Ishikawa (cell line): ENCODE measurements around the gene LMAN1L.

Experiments used
- CEBPB ChIP-seq: IDR thresholded peaks from 2 replicates; pipeline ENCODE4 v1.6.1; 2012
- CREB1 ChIP-seq: IDR thresholded peaks from 2 replicates; pipeline ENCODE4 v1.6.1; 2012; ENCODE audit warnings: low read depth
- EGR1 ChIP-seq: IDR thresholded peaks from 2 replicates; pipeline ENCODE4 v1.6.1; 2012
- EP300 ChIP-seq: IDR thresholded peaks from 2 replicates; pipeline ENCODE4 v1.6.1; 2012; ENCODE audit warnings: borderline replicate concordance
- FOXM1 ChIP-seq: IDR thresholded peaks from 2 replicates; pipeline ENCODE4 v1.6.1; 2012; ENCODE audit warnings: low read depth, borderline replicate concordance
- NFIC ChIP-seq: IDR thresholded peaks from 2 replicates; pipeline ENCODE4 v1.6.1; 2012
- RAD21 ChIP-seq: IDR thresholded peaks from 2 replicates; pipeline ENCODE4 v1.6.1; 2012; ENCODE audit warnings: low read depth
- TCF12 ChIP-seq: IDR thresholded peaks from 2 replicates; pipeline ENCODE4 v1.6.1; 2012; ENCODE audit warnings: low read depth
- TEAD4 ChIP-seq: IDR thresholded peaks from 2 replicates; pipeline ENCODE4 v1.6.1; 2012
- YY1 ChIP-seq: IDR thresholded peaks from 2 replicates; pipeline ENCODE4 v1.6.1; 2012; ENCODE audit warnings: low read depth
- ZBTB7A ChIP-seq: IDR thresholded peaks from 2 replicates; pipeline ENCODE4 v1.6.1; 2012; ENCODE audit warnings: low read depth
- TF ChIP-seq, protein P1 (sequence below): IDR thresholded peaks from 2 replicates; pipeline ENCODE4 v1.6.1; 2012
- TF ChIP-seq, protein P2 (sequence below): IDR thresholded peaks from 2 replicates; pipeline ENCODE4 v1.6.1; 2012; ENCODE audit warnings: low read depth, mild to moderate bottlenecking
- TF ChIP-seq, protein P3 (sequence below): IDR thresholded peaks from 2 replicates; pipeline ENCODE4 v1.6.1; 2012

LMAN1L gene

GRCh38 chr15:74794248-74794969 lies 18.2 kb upstream of the LMAN1L start:
- no peak for TF ChIP-seq FOXM1
- TF ChIP-seq, protein P1, sequence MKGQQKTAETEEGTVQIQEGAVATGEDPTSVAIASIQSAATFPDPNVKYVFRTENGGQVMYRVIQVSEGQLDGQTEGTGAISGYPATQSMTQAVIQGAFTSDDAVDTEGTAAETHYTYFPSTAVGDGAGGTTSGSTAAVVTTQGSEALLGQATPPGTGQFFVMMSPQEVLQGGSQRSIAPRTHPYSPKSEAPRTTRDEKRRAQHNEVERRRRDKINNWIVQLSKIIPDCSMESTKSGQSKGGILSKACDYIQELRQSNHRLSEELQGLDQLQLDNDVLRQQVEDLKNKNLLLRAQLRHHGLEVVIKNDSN: no peak
- TF ChIP-seq EP300: no peak
- no peak for TF ChIP-seq TCF12
- TF ChIP-seq YY1: no peak
- TF ChIP-seq CEBPB: no peak
- TF ChIP-seq TEAD4: no peak
- TF ChIP-seq, protein P2, sequence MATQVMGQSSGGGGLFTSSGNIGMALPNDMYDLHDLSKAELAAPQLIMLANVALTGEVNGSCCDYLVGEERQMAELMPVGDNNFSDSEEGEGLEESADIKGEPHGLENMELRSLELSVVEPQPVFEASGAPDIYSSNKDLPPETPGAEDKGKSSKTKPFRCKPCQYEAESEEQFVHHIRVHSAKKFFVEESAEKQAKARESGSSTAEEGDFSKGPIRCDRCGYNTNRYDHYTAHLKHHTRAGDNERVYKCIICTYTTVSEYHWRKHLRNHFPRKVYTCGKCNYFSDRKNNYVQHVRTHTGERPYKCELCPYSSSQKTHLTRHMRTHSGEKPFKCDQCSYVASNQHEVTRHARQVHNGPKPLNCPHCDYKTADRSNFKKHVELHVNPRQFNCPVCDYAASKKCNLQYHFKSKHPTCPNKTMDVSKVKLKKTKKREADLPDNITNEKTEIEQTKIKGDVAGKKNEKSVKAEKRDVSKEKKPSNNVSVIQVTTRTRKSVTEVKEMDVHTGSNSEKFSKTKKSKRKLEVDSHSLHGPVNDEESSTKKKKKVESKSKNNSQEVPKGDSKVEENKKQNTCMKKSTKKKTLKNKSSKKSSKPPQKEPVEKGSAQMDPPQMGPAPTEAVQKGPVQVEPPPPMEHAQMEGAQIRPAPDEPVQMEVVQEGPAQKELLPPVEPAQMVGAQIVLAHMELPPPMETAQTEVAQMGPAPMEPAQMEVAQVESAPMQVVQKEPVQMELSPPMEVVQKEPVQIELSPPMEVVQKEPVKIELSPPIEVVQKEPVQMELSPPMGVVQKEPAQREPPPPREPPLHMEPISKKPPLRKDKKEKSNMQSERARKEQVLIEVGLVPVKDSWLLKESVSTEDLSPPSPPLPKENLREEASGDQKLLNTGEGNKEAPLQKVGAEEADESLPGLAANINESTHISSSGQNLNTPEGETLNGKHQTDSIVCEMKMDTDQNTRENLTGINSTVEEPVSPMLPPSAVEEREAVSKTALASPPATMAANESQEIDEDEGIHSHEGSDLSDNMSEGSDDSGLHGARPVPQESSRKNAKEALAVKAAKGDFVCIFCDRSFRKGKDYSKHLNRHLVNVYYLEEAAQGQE: no peak
- TF ChIP-seq RAD21: no peak
- TF ChIP-seq EGR1: no peak
- TF ChIP-seq NFIC: no peak
- TF ChIP-seq, protein P3, sequence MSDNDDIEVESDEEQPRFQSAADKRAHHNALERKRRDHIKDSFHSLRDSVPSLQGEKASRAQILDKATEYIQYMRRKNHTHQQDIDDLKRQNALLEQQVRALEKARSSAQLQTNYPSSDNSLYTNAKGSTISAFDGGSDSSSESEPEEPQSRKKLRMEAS: no peak

- TF ChIP-seq FOXM1: no peak
Observed at GRCh38 chr15:74794970-74795349, 17.7 kb upstream of the LMAN1L start.

DNA sequence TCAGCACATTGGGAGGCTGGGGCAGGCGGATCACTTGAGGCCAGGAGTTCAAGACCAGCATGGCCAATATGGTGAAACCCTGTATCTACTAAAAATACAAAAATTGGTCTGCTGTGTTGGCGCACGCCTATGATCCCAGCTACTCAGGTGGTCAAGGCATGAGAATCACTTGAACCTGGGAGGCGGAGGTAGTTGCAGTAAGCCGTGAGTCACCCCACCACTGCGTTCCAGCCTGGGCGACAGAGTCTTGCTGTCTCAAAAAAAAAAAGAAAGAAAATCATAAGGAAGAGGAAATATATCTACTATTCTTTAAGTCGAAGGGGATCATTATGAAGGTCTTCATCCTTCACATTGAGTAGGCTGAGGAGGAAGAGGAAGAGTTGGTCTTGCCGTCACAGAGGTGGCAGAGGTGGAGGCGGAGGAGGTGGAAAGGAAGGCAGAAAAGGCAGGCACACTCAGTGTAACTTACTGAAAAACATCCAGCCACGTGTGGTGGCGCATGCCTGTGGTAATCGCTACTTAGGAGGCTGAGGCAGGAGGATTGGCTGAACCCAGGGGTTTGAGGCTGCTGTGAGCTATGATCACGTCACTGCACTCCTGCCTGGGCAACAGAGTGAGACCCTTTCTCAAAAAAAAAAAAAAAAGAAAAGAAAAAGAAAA lies 16.5 kb upstream of the LMAN1L start:
- TF ChIP-seq ZBTB7A (no peak), CREB1 (no peak), EGR1 (no peak), RAD21 (no peak), NFIC (no peak), YY1 (no peak), TEAD4 (no peak), FOXM1 (no peak)
- TF ChIP-seq, protein P1: no peak
- TF ChIP-seq, protein P2: no peak

GRCh38 chr15:74798388-74799254 lies 14.0 kb upstream of the LMAN1L start:
- TF ChIP-seq NFIC (no peak), TCF12 (no peak), YY1 (no peak), RAD21 (no peak), ZBTB7A (no peak), CREB1 (no peak), CEBPB (no peak), FOXM1 (no peak)
- TF ChIP-seq, protein P1: no peak
- TF ChIP-seq, protein P3: no peak

- TF ChIP-seq RAD21 (peak; percentile 31; the same call in 1 of the 2 replicates), NFIC (no peak)
- TF ChIP-seq, protein P2: no peak
- TF ChIP-seq, protein P1: no peak
Observed at GRCh38 chr15:74799255-74799855, 13.3 kb upstream of the LMAN1L start.
